Naive thymus-derived CD8-positive, alpha-beta T cell (primary cell): ENCODE data around the gene GRIA3. TPM values are rescaled to one million over a fixed set of nuclear protein-coding genes. Genes with fewer than 3 reads are reported as not detected.

Source experiments
- ATAC-seq, 2 donors: fragments of 150-1000 bp; cut with Tn5 transposase in 1 of 2; sonication (Bioruptor Pico), chemical (Tn5 transposase) in 1 of 2; 1 replicate in 1 of 2; 2 replicates in 1 of 2; pipeline ENCODE4 v1.10.0; 2021; ENCODE audit warnings: mild to moderate bottlenecking in 2 of 2, moderate library complexity in 2 of 2
- POLR2A ChIA-PET: fragments of 350-600 bp; sonication (Branson Sonifier 250); formaldehyde crosslinking; loops from one replicate; lab custom pipeline; 2021; ENCODE audit warnings: antibody characterized with exemption; lab: Charles Lee
- DNase-seq, 10 donors: peaks; one replicate each; pipeline versions ENCODE4 v3.0.0 to v3.0.0-alpha.2; 2020 to 2022
- H3K27ac Mint-ChIP-seq, 10 donors: one replicate each; pipeline ENCODE4 v1.8.0; 2020 to 2022; ENCODE audit warnings: mild to moderate bottlenecking in 10 of 10, mixed read lengths in 10 of 10, moderate library complexity in 4 of 10, inconsistent platforms in 1 of 10
- H3K27me3 Mint-ChIP-seq, 5 donors: one replicate each; pipeline ENCODE4 v1.8.0; 2021 to 2022; ENCODE audit warnings: mixed read lengths in 5 of 5
- H3K36me3 Mint-ChIP-seq, 3 donors: one replicate each; pipeline ENCODE4 v1.8.0; 2020 to 2022; ENCODE audit warnings: mixed read lengths in 3 of 3, mild to moderate bottlenecking in 2 of 3, inconsistent platforms in 1 of 3
- H3K4me1 Mint-ChIP-seq, 4 donors: one replicate each; pipeline ENCODE4 v1.8.0; 2021 to 2022; ENCODE audit warnings: mixed read lengths in 4 of 4
- H3K4me3 Mint-ChIP-seq, 10 donors: one replicate each; pipeline ENCODE4 v1.8.0; 2020 to 2022; ENCODE audit warnings: mild to moderate bottlenecking in 10 of 10, mixed read lengths in 10 of 10, moderate library complexity in 6 of 10, inconsistent platforms in 1 of 10
- H3K9me3 Mint-ChIP-seq, 9 donors: one replicate each; pipeline ENCODE4 v1.8.0; 2020 to 2022; ENCODE audit warnings: mixed read lengths in 9 of 9, mild to moderate bottlenecking in 3 of 9, inconsistent platforms in 1 of 9, moderate library complexity in 1 of 9
- polyA plus RNA-seq, 3 donors: library from polyadenylated mRNA; unstranded; fragments of 300-500 nt; fragmentation: Illumina TruSeq; gene quantifications; one replicate each; pipeline ENCODE4 v1.2.3, GENCODE V29; 2021
- total RNA-seq, 8 experiments: library from RNA in 2 of 8; stranded (reverse) in 2 of 8; gene quantifications; one replicate each; pipeline ENCODE4 v1.2.3 and lab custom pipeline; 2021 to 2026

GRIA3 gene
- total and polyA plus RNA-seq, 5 experiments from 2014 or later = not detected

GRCh38 chrX:123173833-123174232 lies 10.2 kb upstream of the GRIA3 start:
- Mint-ChIP-seq H3K4me1 (peaks cover 0 to 1% (median 0%) of the 10 kb centered on the region in 4 donors), H3K36me3 (no peaks in the 10 kb centered on the region), H3K27me3 (peaks cover 0 to 2% (median 0%) of the 10 kb centered on the region in 5 donors), H3K9me3 (peaks cover 0 to 2% (median 0%) of the 10 kb centered on the region in 9 donors), H3K27ac (no peak overlapping the region), H3K4me3 (no peak overlapping the region)
- DNase-seq (no peak), ATAC-seq (no peak)
- POLR2A ChIA-PET = no interaction called here

DNA sequence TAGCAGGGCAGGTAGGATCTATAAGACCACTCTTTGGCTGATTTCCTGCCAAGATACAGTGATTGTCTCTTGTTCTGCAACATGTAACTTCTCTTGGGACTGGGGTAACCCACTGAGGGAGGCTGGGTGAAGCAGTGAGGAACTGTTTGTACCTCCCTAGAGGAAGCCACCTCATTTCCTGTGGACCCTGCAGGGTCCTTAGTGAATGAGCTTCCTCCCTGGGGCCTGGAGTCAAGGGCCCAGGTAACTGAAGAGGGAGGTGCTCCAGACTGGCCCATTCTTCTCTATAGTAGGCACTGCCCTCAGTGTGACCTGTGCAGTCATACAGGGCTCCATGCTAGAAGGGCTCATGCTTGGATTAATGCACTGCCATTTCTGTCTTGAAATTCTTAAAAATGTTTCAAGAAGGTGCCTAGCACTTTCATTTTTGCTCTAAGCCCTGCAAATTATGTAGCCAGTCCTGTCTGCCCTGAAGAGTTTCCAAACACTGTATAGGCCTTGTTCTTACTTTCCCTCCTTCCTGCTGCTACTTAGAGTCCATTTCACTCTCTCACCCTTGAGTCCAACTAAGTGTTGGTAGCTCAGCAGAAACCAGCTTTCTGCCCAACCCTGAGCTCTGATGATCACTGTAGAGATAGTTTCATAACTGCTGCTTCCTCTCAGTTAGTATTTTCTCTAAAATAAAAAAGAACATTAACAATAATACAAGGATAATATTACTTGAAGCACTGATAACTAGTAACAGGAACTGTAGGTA lies 8.5 kb upstream of the GRIA3 start:
- Mint-ChIP-seq H3K4me3 (no peak overlapping the region), H3K27ac (peak overlapping the region in 2 of 10 donors; percentile 72 to 85), H3K9me3 (peaks cover 0 to 2% (median 0%) of the 10 kb centered on the region in 9 donors), H3K27me3 (peaks cover 0 to 2% (median 0%) of the 10 kb centered on the region in 5 donors), H3K36me3 (no peaks in the 10 kb centered on the region), H3K4me1 (peaks cover 0 to 1% (median 0%) of the 10 kb centered on the region in 4 donors)
- ATAC-seq (no peak), DNase-seq (no peak)
- POLR2A ChIA-PET = no interaction called here

DNA sequence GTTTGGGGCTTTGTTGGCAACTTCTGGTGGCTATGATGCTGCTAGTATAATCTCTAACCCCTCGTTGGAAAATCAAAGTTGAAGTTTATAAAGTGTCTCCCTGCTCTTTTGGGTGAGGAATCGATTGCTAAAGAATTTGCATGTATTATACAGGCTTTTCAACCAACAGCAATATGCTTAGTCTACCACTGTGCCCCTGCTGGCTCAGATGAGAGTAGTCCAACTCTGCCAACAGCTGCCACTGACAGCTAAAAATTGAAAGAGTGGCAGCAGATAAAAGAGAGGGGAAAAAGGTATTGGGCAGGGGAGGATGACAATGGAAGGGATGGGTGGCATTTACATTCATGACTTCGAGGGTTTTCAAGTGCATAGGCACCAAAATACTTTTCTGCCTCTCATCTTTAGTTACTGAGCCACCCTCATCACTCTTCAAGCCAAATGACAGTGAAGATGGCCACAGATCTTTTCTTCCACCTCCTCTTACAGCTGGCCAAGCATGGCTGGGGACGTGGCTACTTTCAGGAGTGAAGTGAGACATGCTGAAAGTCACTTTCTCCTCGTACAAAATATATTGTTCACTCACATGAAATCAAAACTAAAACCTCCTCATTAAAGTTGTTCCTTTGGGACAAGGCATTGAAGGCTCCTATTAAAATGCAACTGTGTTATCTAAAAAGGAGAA lies 2.7 kb upstream of the GRIA3 start:
- ATAC-seq (no peak), DNase-seq (no peak)
- H3K27ac Mint-ChIP-seq = no peak overlapping the region
- H3K9me3 Mint-ChIP-seq = peaks cover 0 to 4% (median 0%) of the 10 kb centered on the region in 9 donors
- peaks cover 6 to 14% (median 12%) of the 10 kb centered on the region in 4 donors for H3K4me1 Mint-ChIP-seq
- POLR2A ChIA-PET = no interaction called here
- H3K36me3 Mint-ChIP-seq = peaks cover 0 to 12% (median 3%) of the 10 kb centered on the region in 3 donors
- H3K27me3 Mint-ChIP-seq = peaks cover 6 to 50% (median 17%) of the 10 kb centered on the region in 5 donors
- no peak overlapping the region for H3K4me3 Mint-ChIP-seq

- Mint-ChIP-seq H3K27me3 (peaks cover 9 to 65% (median 23%) of the 10 kb centered on the region in 5 donors), H3K27ac (no peak overlapping the region), H3K36me3 (peaks cover 0 to 12% (median 3%) of the 10 kb centered on the region in 3 donors), H3K9me3 (peaks cover 0 to 5% (median 0%) of the 10 kb centered on the region in 9 donors), H3K4me1 (peaks cover 6 to 14% (median 12%) of the 10 kb centered on the region in 4 donors), H3K4me3 (peak overlapping the region in 3 of 10 donors; percentile 27 to 39 (median 31))
- ATAC-seq (no peak), DNase-seq (no peak)
- POLR2A ChIA-PET = no interaction called here
Observed at GRCh38 chrX:123184866-123185276, 793 bp downstream of the GRIA3 start.

DNA sequence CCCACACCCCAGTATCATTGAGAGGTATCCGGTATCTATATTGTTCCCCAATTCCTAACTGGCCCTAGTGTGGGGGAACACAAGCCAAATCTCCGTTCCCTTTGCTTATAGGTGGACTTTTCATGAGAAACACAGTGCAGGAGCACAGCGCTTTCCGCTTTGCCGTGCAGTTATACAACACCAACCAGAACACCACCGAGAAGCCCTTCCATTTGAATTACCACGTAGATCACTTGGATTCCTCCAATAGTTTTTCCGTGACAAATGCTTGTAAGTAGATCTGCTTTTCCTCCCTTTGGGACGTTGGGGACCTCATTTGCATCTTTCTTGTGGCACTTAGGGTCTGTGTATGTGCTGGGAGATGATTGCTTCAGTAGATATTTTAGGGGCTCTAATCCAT lies 1.6 kb downstream of the GRIA3 start:
- Mint-ChIP-seq H3K27me3 (peaks cover 8 to 65% (median 23%) of the 10 kb centered on the region in 5 donors), H3K36me3 (peaks cover 0 to 12% (median 3%) of the 10 kb centered on the region in 3 donors), H3K4me3 (peak overlapping the region in 4 of 10 donors; percentile 10 to 41 (median 22)), H3K4me1 (peaks cover 6 to 14% (median 12%) of the 10 kb centered on the region in 4 donors), H3K27ac (no peak overlapping the region), H3K9me3 (peaks cover 0 to 5% (median 0%) of the 10 kb centered on the region in 9 donors)
- ATAC-seq (no peak), DNase-seq (no peak)
- POLR2A ChIA-PET = no interaction called here

DNA sequence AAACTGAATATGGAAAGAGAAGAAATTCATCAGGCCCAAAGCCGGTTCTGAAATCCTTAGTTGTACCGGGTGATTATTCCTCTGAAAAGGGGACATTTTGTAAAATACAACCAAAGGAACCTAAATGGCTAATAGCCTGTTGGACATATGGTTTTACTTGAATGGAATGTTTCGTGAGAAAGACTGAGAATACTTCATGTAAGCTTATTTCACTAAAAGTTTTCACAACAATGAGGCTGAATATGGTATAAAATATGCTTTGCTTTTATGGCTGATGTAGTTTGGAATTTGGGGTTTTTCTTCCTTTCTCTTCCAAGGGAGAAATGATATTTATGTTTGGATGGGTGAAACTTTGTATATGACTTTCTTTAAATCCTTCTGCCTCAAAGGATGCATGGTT lies 2.7 kb downstream of the GRIA3 start:
- Mint-ChIP-seq H3K27ac (no peak overlapping the region), H3K27me3 (peaks cover 8 to 55% (median 23%) of the 10 kb centered on the region in 5 donors), H3K36me3 (peaks cover 0 to 12% (median 3%) of the 10 kb centered on the region in 3 donors), H3K4me3 (no peak overlapping the region), H3K9me3 (peaks cover 0 to 5% (median 0%) of the 10 kb centered on the region in 9 donors), H3K4me1 (peaks cover 6 to 14% (median 12%) of the 10 kb centered on the region in 4 donors)
- POLR2A ChIA-PET = no interaction called here
- no peak for ATAC-seq
- DNase-seq = no peak

DNA sequence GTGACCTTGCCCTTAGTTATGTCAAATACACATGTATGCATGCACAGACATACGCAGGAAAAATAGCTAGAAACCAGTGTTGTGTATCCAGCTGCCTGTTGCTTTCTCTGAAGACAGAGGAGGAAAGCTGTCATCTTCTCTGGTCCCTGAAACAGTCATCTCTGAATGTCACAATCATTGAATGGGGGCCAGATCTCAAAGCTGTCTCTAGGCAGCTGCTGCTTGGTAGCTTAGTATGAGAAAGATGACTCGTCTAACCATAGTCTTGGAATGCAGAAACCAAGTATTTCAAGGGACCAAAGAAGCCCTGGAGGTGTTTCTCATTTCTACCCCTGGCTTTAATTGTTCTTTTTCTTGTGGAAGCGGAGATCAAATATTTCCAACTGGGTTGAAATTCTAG lies 4.0 kb downstream of the GRIA3 start:
- Mint-ChIP-seq H3K4me3 (no peak overlapping the region), H3K9me3 (peaks cover 0 to 5% (median 0%) of the 10 kb centered on the region in 9 donors), H3K4me1 (peaks cover 6 to 14% (median 11%) of the 10 kb centered on the region in 4 donors), H3K27me3 (peaks cover 4 to 42% (median 17%) of the 10 kb centered on the region in 5 donors), H3K36me3 (peaks cover 0 to 12% (median 3%) of the 10 kb centered on the region in 3 donors), H3K27ac (no peak overlapping the region)
- POLR2A ChIA-PET = no interaction called here
- no peak for ATAC-seq
- no peak for DNase-seq

DNA sequence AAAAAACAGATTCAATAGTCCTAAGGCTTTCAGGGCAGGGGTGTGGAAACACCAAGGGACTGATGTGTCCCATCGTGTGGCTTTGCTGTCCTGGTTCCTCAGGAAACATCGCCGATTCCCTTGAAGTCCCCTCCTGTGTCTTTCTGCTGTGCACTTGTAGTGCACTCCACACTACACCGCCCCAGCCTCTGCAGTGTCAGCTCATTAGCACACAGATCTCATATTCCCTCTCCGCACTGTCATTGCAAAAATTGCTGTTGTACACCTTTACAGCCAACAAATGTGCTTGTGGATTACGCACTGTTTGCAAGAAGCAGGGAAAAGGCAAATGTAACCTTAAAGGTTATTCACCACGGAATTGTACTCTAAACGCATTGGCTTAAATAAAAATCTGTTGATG lies 5.3 kb downstream of the GRIA3 start:
- no peak overlapping the region for H3K4me3 Mint-ChIP-seq
- H3K4me1 Mint-ChIP-seq = peaks cover 1 to 5% (median 2%) of the 10 kb centered on the region in 4 donors
- peaks cover 0 to 5% (median 0%) of the 10 kb centered on the region in 9 donors for H3K9me3 Mint-ChIP-seq
- ATAC-seq (no peak), DNase-seq (no peak)
- H3K27ac Mint-ChIP-seq = no peak overlapping the region
- peaks cover 0 to 5% (median 1%) of the 10 kb centered on the region in 3 donors for H3K36me3 Mint-ChIP-seq
- POLR2A ChIA-PET = no interaction called here
- H3K27me3 Mint-ChIP-seq = peaks cover 3 to 30% (median 14%) of the 10 kb centered on the region in 5 donors

DNA sequence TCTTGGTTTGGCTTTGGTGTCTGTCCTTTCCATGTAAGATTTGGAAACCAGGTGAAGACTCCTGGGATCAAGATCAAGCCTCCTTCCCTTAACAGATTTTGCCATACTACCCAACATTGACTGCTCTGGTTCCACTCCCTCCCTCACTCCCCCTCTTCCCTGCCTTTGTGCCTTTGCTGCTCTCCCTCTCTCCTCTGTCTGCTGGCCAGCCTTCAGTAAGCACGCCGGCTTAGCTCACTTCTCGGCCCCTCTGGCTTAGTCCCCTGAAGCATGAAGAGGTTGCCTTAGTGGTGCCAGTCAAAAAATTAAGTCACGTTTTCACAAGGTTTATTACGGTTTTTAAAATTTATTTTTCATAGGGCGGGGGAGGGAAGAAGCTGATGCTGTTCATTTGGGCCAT lies 6.0 kb downstream of the GRIA3 start:
- ATAC-seq (no peak), DNase-seq (no peak)
- Mint-ChIP-seq H3K9me3 (peaks cover 0 to 5% (median 0%) of the 10 kb centered on the region in 9 donors), H3K36me3 (peaks cover 0 to 5% (median 0%) of the 10 kb centered on the region in 3 donors), H3K4me3 (no peak overlapping the region), H3K4me1 (peaks cover 0 to 4% (median 2%) of the 10 kb centered on the region in 4 donors), H3K27me3 (peaks cover 3 to 25% (median 13%) of the 10 kb centered on the region in 5 donors), H3K27ac (no peak overlapping the region)
- POLR2A ChIA-PET = no interaction called here

DNA sequence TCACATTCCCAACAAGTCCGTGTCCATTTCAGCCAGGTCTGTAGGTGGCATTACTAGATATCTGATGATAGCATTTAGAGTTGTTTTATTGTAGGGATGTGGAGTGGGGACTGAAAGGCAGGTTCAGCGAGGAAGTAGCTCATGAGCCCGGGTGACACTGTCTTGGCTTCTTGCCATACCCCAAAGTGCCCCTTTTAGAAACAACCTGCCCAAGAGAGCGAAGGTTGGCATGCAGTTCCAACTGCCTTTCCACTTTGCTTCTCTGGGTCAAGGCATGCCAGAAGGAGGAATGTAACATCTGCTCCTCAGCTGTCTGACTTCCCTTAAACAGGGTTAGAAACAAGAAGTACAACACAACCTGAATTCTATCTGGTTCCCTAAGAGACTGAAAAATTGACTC lies 9.0 kb downstream of the GRIA3 start:
- no peak for ATAC-seq
- H3K27ac Mint-ChIP-seq = no peak overlapping the region
- H3K4me3 Mint-ChIP-seq = no peak overlapping the region

GRCh38 chrX:123199338-123199737 lies 15.3 kb downstream of the GRIA3 start:
- no peaks in the 10 kb centered on the region for H3K27me3 Mint-ChIP-seq
- POLR2A ChIA-PET = no interaction called here
- ATAC-seq = no peak

More for the DNA sequence above, 9.0 kb downstream of the GRIA3 start:
- no peak for DNase-seq
- Mint-ChIP-seq H3K4me1 (no peaks in the 10 kb centered on the region), H3K36me3 (no peaks in the 10 kb centered on the region), H3K9me3 (peaks cover 0 to 1% (median 0%) of the 10 kb centered on the region in 9 donors), H3K27me3 (peaks cover 0 to 3% (median under 1%) of the 10 kb centered on the region in 5 donors)
- POLR2A ChIA-PET = no interaction called here

GRCh38 chrX:123201720-123202119 lies 17.6 kb downstream of the GRIA3 start:
- Mint-ChIP-seq H3K27me3 (no peaks in the 10 kb centered on the region), H3K4me3 (no peak overlapping the region), H3K9me3 (no peaks in the 10 kb centered on the region), H3K4me1 (no peaks in the 10 kb centered on the region), H3K36me3 (no peaks in the 10 kb centered on the region), H3K27ac (no peak overlapping the region)
- ATAC-seq (no peak), DNase-seq (no peak)
- POLR2A ChIA-PET = no interaction called here

More at GRCh38 chrX:123199338-123199737, 15.3 kb downstream of the GRIA3 start:
- no peak for DNase-seq
- Mint-ChIP-seq H3K27ac (no peak overlapping the region), H3K36me3 (no peaks in the 10 kb centered on the region), H3K4me3 (no peak overlapping the region), H3K4me1 (no peaks in the 10 kb centered on the region), H3K9me3 (no peaks in the 10 kb centered on the region)

DNA sequence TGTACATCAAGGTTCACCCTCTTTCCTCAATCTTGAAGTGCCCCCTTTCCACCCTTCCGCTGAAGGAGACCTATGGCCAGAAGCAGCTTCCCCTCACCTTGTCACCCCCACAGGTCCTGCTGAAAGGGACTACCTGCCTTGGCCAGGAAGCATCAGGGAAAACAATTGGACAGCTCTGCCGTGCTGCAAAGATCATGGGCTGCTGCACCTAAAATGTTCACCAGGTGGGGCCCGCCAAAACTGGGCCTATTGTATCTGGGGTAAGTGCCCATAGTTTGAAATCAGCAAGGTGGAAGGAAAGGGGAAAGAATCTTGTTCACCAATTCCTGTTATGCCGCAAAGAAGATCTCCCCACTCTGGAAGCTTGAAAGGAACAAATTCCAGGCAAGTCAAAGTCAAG lies 18.4 kb downstream of the GRIA3 start:
- H3K36me3 Mint-ChIP-seq = no peaks in the 10 kb centered on the region
- ATAC-seq = no peak
- H3K27me3 Mint-ChIP-seq = no peaks in the 10 kb centered on the region
- no peaks in the 10 kb centered on the region for H3K9me3 Mint-ChIP-seq
- no peak for DNase-seq
- H3K4me1 Mint-ChIP-seq = no peaks in the 10 kb centered on the region
- H3K27ac Mint-ChIP-seq = no peak overlapping the region
- POLR2A ChIA-PET = no interaction called here
- no peak overlapping the region for H3K4me3 Mint-ChIP-seq
